Muscle layer of duodenum (tissue), 2 donors: Measurements from ENCODE around the gene OSBPL10.
A peak's percentile ranks its signal among the peaks of the same experiment; 100 is the strongest.

ENCODE experiments used
- H3K27ac ChIP-seq: one replicate; pipeline ENCODE4 v1.7.0; 2013; ENCODE audit warnings: mild to moderate bottlenecking, low read length
- H3K27me3 ChIP-seq: one replicate; pipeline ENCODE4 v1.7.0; 2013; ENCODE audit warnings: low read depth, mild to moderate bottlenecking, control low read depth, low read length
- H3K36me3 ChIP-seq, 2 donors: one replicate each; pipeline ENCODE4 v1.7.0; 2013; ENCODE audit warnings: low read length in 2 of 2, control low read depth in 1 of 2, mild to moderate bottlenecking in 1 of 2; ENCODE audit not compliant: insufficient read depth in 2 of 2, control insufficient read depth in 1 of 2
- H3K4me1 ChIP-seq, 2 donors: one replicate each; pipeline ENCODE4 v1.7.0; 2013; ENCODE audit warnings: low read length in 2 of 2, mild to moderate bottlenecking in 2 of 2, control low read depth in 1 of 2, moderate library complexity in 1 of 2; ENCODE audit not compliant: insufficient read depth in 2 of 2, control insufficient read depth in 1 of 2
- H3K4me3 ChIP-seq, 2 donors: one replicate each; pipeline ENCODE4 v1.7.0; 2013; ENCODE audit warnings: low read length in 2 of 2, low read depth in 1 of 2, mild to moderate bottlenecking in 1 of 2
- H3K9me3 ChIP-seq, 2 donors: one replicate each; pipeline ENCODE4 v1.7.0; 2013; ENCODE audit warnings: low read length in 2 of 2, control low read depth in 1 of 2, mild to moderate bottlenecking in 1 of 2; ENCODE audit not compliant: control insufficient read depth in 1 of 2
- donor health status: healthy.

The OSBPL10 gene

DNA sequence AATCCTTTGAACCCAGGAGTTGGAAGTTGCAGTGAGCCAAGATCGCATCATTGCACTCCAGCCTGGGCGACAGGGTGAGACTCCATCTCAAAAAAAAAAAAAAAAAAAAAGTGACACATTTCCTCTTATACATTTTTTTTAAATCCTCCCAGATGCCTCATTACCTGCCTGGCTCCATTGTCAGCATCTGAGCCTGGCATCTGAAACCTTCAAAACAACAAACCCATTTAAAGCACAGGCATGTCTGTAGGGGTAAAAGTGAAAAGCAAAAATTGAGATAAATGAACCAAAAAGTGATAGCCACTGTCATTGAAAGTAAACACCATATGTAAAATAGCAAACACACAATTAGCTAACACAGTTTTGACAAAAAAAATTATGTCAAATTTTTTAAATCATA is 38.6 kb downstream of the OSBPL10 start:
- H3K4me3 ChIP-seq, result no peak overlapping the region
- H3K27me3 ChIP-seq, result no peaks in the 10 kb centered on the region
- H3K4me1 ChIP-seq, result no peaks in the 10 kb centered on the region
- no peaks in the 10 kb centered on the region for H3K36me3 ChIP-seq
- H3K9me3 ChIP-seq, result no peaks in the 10 kb centered on the region
- H3K27ac ChIP-seq, result no peak overlapping the region

DNA sequence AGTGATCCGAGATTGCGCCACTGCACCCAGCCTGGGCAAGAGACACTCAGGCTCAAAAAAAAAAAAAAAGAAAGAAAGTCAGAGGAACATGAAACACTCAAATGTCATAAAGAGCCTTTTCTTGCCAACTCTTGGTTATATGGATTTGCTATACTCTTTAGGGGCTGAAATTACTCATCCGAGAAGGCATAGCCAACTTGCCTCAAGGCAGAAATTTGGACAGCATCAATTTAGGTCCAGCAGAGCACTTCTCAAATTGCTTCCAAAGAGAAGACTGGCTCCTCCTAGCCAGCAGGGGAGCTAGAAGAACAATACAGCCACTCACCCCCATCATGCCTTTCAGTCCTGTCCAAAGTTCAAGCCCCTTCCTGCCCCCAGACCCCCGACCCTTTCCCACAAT is 43.8 kb downstream of the OSBPL10 start:
- Histone ChIP-seq H3K4me3 (no peak overlapping the region), H3K36me3 (no peaks in the 10 kb centered on the region), H3K4me1 (peaks cover 0 to 4% of the 10 kb centered on the region in 2 donors), H3K9me3 (no peaks in the 10 kb centered on the region), H3K27me3 (no peaks in the 10 kb centered on the region), H3K27ac (no peak overlapping the region)

DNA sequence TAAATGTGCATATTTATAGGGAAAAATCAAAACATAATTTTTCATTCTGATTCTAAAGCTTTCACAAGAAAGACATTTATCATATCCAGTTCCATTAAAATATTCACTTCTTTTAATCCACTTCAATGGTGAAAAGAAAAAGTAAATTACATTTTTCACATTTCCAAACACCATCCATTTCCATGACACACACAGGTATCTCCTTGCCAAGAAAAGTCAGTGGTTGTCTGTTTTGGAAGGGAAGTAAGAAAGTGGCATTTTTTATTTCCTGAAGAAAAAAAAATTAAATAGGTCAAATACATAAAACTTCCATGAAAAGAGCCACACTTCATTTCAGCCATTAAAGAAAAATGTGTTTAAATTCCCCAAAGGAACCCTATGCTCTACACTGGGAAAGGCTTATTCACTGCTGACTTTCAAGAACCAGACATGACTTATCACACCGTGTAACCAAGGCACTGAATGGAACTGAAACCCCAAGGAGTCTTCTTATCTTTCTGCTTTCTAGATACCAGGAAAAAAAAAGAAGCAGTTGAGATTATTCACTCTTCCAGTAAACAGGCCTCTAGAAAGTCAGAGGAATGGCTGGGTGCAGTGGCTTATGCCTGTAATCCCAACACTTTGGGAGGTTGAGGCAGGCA is 44.5 kb downstream of the OSBPL10 start:
- H3K27ac ChIP-seq, result no peak overlapping the region
- peaks cover 0 to 4% of the 10 kb centered on the region in 2 donors for H3K4me1 ChIP-seq
- no peaks in the 10 kb centered on the region for H3K9me3 ChIP-seq
- H3K36me3 ChIP-seq, result no peaks in the 10 kb centered on the region
- H3K27me3 ChIP-seq, result no peaks in the 10 kb centered on the region
- H3K4me3 ChIP-seq, result no peak overlapping the region

DNA sequence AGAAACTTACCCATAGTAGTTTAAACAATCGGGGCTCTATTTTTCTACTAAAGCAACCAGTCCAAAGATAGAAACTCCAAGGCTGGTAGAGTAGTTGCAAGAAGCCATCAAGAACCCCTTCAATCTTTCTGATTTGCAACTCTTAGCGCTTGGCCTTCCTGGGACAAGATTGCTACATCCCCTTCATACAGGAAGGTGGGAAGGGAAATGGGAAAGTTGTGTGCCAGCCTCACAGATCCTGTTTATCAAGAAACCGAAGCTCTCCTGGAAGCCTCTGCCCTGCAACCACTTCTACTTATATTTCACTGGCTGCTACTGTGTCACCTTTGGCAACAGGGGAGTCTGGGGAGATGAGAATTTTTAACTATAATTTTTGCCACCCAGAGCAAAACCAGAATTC is 46.2 kb downstream of the OSBPL10 start:
- H3K27ac ChIP-seq, result no peak overlapping the region
- no peaks in the 10 kb centered on the region for H3K27me3 ChIP-seq
- H3K4me3 ChIP-seq, result no peak overlapping the region
- peaks cover 0 to 4% of the 10 kb centered on the region in 2 donors for H3K4me1 ChIP-seq
- H3K9me3 ChIP-seq, result no peaks in the 10 kb centered on the region
- no peaks in the 10 kb centered on the region for H3K36me3 ChIP-seq

DNA sequence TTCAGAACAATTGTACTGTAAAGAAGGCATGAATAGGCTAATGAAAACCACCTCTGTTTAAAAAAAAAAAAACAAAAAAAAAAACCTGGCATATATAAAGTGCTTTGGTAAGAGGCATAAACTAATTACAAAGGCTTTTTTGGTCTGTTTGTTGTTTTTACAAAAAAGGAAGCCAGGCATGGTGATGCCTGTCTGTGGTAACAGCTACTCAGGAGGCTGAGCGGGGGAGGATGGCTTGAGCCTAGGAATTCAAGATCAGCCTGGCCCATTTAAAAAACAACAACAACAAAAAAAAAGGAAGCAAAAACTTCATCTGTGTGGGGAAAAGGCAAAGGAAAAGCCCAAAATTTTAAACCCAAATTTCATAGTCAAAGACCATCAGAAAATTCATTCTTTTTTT is 47.0 kb downstream of the OSBPL10 start:
- no peaks in the 10 kb centered on the region for H3K36me3 ChIP-seq
- no peaks in the 10 kb centered on the region for H3K9me3 ChIP-seq
- peaks cover 0 to 4% of the 10 kb centered on the region in 2 donors for H3K4me1 ChIP-seq
- no peak overlapping the region for H3K4me3 ChIP-seq
- H3K27me3 ChIP-seq, result no peaks in the 10 kb centered on the region
- H3K27ac ChIP-seq, result no peak overlapping the region

DNA sequence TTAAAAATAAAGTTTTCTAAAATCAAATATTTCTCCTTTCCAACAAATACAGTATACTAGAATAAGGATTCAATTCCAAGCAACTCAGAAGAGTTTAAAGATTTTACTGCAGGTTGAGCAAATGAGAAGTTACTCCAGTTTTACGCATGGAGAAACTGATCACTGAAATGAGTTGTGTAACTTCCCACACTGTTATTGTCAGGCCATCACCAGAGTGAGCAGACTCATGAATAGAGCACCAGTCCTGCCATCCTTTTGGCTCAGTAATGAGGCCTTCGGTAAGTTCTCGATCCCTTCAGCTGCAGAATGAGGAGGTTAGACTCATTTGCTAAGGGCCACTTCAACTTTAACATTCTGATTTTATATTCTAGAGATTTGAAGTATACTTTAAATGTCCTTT is 48.1 kb downstream of the OSBPL10 start:
- Histone ChIP-seq H3K27ac (no peak overlapping the region), H3K27me3 (no peaks in the 10 kb centered on the region), H3K4me1 (peaks cover 0 to 4% of the 10 kb centered on the region in 2 donors), H3K9me3 (no peaks in the 10 kb centered on the region), H3K4me3 (no peak overlapping the region), H3K36me3 (no peaks in the 10 kb centered on the region)

DNA sequence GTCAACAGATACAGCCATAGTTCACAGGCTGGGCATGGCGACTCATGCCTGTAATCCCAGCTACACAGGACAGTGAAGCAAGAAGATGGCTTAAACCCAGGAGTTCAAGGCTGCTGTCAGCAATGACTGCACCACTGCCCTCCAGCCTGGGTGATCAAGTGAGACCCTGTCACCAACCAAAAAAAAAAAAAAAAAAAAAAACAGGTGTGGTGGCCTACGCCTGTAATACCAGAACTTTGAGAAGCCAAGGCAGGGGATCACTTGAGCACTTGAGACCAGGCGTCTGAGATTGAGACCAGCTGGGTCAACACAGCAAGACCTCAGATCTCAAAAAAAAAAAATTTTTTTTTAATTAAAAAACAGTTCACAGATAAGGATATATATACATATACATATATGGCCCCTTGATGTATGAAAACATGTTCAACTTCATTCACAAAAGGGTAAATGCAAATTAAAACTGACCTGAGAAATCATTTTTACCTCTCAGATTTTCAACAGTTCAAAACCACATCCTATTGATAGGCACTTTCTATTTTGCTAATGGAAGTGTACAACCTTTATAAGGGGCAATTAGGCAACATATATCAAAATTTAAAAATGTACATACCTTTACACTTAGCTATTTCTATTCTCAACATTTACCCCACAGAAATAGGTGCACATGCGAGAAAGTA is 51.1 kb downstream of the OSBPL10 start:
- no peak overlapping the region for H3K4me3 ChIP-seq
- H3K36me3 ChIP-seq, result no peaks in the 10 kb centered on the region
- no peak overlapping the region for H3K27ac ChIP-seq
- H3K27me3 ChIP-seq, result no peaks in the 10 kb centered on the region
- no peaks in the 10 kb centered on the region for H3K4me1 ChIP-seq
- no peaks in the 10 kb centered on the region for H3K9me3 ChIP-seq

DNA sequence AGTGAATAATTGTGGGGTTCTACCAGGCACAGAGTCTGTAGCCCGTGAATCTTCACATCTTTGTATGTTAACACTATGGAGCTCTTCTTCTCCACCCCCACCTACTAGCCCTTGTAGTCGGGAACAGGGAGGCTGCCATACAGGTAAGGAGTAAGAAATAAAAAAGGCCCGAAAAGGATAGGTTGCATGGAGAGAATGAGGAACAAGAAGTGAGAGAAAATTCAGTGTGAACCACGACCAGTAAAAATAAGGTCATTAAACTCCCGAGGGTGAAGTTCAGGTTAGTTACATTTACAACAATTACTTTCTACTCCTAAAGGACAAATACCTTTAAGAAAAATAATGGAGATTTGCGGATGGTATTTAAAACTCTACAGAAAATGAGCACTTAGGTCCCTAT is 53.3 kb downstream of the OSBPL10 start:
- no peaks in the 10 kb centered on the region for H3K27me3 ChIP-seq
- no peaks in the 10 kb centered on the region for H3K36me3 ChIP-seq
- no peak overlapping the region for H3K4me3 ChIP-seq
- peak overlapping the region; percentile 58 for H3K27ac ChIP-seq
- no peaks in the 10 kb centered on the region for H3K9me3 ChIP-seq
- no peaks in the 10 kb centered on the region for H3K4me1 ChIP-seq

DNA sequence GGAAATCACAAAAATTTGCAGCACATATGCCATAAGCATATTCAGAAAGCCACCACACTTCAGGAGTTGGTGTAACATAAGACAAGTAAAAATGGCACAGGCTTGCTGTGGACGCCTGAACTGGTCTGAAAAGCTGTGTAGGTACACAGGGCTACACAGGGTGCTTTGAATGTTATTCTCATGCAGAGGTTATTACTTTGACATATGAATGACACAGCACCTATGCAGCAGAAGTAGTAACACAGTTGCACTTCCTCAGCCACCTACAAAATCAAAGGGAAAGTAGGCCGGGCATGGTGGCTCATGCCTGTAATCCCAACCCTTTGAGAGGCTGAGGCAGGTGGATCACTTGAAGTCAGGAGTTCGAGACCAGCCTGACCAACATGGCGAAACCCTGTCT is 54.5 kb downstream of the OSBPL10 start:
- no peaks in the 10 kb centered on the region for H3K36me3 ChIP-seq
- no peaks in the 10 kb centered on the region for H3K9me3 ChIP-seq
- H3K4me1 ChIP-seq, result no peaks in the 10 kb centered on the region
- no peaks in the 10 kb centered on the region for H3K27me3 ChIP-seq
- H3K27ac ChIP-seq, result no peak overlapping the region
- no peak overlapping the region for H3K4me3 ChIP-seq

DNA sequence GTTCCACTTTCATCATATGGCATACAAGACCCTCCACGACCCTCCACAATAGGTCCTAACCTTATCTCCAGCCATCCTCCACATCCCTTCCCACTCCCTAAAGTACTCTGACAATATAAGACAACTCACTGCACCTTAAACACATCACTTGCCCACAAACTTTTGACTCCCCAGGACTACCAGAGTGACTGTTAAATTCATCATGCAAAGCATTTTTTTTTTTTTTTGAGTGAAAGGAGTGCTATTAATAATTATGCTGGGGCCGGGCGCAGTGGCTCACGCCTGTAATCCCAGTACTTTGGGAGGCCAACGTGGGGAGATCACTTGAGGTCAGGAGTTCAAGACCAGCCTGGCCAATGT is 55.8 kb downstream of the OSBPL10 start:
- Histone ChIP-seq H3K9me3 (peaks cover 0 to 6% of the 10 kb centered on the region in 2 donors), H3K27me3 (no peaks in the 10 kb centered on the region), H3K4me3 (no peak overlapping the region), H3K27ac (no peak overlapping the region), H3K36me3 (no peaks in the 10 kb centered on the region), H3K4me1 (no peaks in the 10 kb centered on the region)

DNA sequence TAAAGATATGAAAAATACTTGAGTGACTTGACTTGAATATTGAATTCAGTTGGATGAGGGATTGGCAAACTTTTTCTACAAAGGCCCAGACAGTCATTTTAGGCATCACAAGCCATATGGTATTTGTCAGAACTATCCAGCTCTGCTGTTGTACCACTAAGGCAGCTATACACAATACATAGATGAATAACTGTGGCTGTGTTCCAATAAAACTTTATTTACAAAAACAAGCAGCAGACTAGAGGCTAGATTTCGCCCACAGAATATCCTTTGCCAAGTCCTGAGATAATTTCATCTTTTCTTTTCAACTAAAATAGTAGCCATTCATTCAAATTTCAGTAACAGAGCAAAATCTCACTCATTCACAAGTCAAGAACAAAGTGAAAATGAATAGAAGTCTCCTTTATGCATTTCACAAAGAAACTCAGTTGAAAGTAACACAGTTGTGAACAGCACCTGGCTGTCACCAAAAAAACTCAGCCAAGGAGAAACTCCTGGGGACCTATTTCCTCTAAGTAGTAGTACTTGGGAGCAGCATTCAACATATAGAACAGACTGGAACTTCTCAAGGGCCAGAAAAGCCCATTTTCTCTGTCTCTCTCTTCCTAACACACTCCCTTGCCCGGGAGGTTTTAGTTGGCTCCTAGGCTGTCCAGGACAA is 56.3 kb downstream of the OSBPL10 start:
- no peak overlapping the region for H3K27ac ChIP-seq
- H3K4me1 ChIP-seq, result no peaks in the 10 kb centered on the region
- peaks cover 0 to 8% of the 10 kb centered on the region in 2 donors for H3K9me3 ChIP-seq
- H3K27me3 ChIP-seq, result no peaks in the 10 kb centered on the region
- H3K36me3 ChIP-seq, result no peaks in the 10 kb centered on the region
- H3K4me3 ChIP-seq, result no peak overlapping the region
